ENCODE results near the gene PNCK. TPM values are rescaled to one million over a fixed set of nuclear protein-coding genes. Genes with fewer than 3 reads are reported as not detected.

The PNCK gene
- total RNA-seq, 1 donor from 2014 or later = 0.72 TPM

- Histone ChIP-seq H3K4me1 (no peaks in the 10 kb centered on the region), H3K36me3 (no peaks in the 10 kb centered on the region), H3K27ac (no peak overlapping the region), H3K27me3 (no peaks in the 10 kb centered on the region), H3K9me3 (no peaks in the 10 kb centered on the region), H3K4me3 (no peak overlapping the region)
- TF ChIP-seq CTCF (IDR thresholded peaks at IDR 0.05) = no peak
- intact Hi-C loops (cut with DNase I) = no loop called here
- DNase-seq (peak; percentile 39), ATAC-seq (no peak)
Observed at GRCh38 chrX:153633607-153634180, 39.9 kb downstream of the PNCK start.

DNA sequence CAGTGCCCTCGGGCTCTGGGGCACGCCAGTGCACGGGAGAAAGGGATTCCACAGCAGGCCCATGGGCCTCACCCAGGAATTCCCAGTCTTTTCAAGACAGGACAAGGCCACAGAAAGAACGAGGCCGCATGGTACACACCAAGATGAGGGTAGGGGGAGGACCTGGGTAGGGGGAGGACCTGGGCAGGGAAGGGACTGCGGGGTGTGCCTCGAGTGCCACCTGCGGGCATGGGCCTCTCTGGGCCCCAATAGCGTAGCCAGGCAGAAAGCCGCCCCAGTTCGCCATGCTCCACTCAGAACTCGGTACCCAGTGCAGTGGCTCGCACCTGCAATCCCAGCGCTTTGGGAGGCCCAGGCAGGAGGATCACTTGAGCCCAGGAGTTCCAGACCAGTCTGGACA, 40.6 kb downstream of the PNCK start:
- no peak for DNase-seq
- no peaks in the 10 kb centered on the region for H3K27me3 ChIP-seq

DNA sequence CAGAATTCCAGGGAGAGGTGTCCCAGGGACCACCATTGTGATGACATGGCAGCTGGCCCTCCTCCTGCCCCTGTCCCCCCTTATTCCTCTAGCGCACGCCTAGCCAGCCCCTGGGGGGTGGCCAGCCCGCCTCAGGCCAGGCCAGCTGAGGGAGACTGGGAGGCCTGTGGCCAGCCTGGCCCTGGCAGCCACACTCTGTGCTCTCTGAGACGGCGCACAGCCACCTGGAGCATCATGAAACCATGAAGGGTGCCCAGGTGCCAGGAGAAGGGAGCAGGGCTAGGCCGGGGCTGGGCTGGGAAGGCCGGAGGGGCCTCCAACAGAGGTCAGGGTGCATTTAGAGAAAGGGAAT, 41.0 kb downstream of the PNCK start:
- Histone ChIP-seq H3K27ac (no peak overlapping the region), H3K27me3 (no peaks in the 10 kb centered on the region), H3K9me3 (no peaks in the 10 kb centered on the region), H3K4me3 (no peak overlapping the region), H3K36me3 (no peaks in the 10 kb centered on the region), H3K4me1 (no peaks in the 10 kb centered on the region)
- TF ChIP-seq CTCF (IDR thresholded peaks at IDR 0.05) = no peak
- DNase-seq (no peak), ATAC-seq (no peak)
- intact Hi-C loops (cut with DNase I) = no loop called here

More for the DNA sequence above, 40.6 kb downstream of the PNCK start:
- intact Hi-C loops (cut with DNase I) = no loop called here
- ATAC-seq = no peak
- Histone ChIP-seq H3K9me3 (no peaks in the 10 kb centered on the region), H3K27ac (no peak overlapping the region), H3K36me3 (no peaks in the 10 kb centered on the region), H3K4me1 (no peaks in the 10 kb centered on the region), H3K4me3 (no peak overlapping the region)
- TF ChIP-seq CTCF (IDR thresholded peaks at IDR 0.05) = no peak

DNA sequence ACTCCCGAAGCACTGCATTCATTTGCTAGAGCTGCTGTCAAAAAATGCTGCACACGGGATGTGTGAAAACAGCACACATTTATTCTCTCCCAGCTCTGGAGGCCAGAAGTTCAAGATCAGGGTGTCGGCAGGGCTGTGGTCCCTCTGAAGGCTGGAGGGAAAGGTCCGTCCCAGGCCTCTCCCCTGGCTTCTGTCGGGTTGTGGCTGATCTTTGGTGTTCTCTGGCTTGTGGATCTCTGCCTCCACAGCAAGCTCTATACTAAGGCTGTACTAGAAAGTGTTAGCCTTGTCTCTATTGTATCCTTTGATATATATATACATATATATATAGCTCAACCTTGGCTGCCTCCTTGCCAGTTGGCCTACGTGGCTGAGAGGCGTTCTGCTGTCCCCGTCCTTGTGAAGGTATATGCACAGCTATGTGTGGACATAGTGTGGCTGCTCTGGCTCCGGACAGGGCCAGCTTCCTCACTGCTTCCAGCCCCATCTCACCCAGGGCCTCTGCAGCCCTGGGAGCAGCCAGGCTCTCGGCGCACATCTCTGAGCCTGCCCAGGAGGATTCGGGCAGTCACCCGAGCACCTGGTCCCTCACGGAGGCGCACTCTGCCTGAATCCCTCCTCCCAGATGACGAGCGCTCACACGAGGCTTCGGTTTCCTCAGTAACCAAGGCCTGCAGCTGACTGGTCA, 41.6 kb downstream of the PNCK start:
- intact Hi-C loops (cut with DNase I) = no loop called here
- no peak for TF ChIP-seq CTCF (IDR thresholded peaks at IDR 0.05)

DNA sequence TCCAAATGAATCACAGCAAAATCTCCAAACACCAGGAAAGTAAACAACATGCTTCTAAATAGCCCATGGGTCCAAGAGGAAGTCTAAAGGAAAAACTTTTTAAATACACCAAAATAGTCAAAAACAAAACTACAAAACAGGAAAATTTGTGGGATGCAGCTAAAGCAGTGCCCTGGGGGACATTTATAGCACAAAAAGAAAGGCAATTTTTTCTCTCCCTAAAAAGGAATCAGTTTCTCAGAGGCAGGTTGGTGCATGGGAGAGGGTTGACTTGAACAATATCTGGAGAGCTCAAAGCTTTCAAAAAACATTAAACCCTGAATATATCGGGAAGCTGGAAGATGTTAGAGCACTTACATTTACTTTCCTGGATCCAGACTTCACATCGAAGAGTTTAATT, 42.3 kb downstream of the PNCK start:
- no peak for ATAC-seq
- H3K27me3 ChIP-seq = no peaks in the 10 kb centered on the region
- no peak for TF ChIP-seq CTCF (IDR thresholded peaks at IDR 0.05)
- H3K27ac ChIP-seq = no peak overlapping the region
- DNase-seq = no peak
- no peak overlapping the region for H3K4me3 ChIP-seq
- H3K9me3 ChIP-seq = no peaks in the 10 kb centered on the region
- intact Hi-C loops (cut with DNase I) = no loop called here
- H3K36me3 ChIP-seq = no peaks in the 10 kb centered on the region
- H3K4me1 ChIP-seq = no peaks in the 10 kb centered on the region

More for the DNA sequence above, 41.6 kb downstream of the PNCK start:
- Histone ChIP-seq H3K4me3 (no peak overlapping the region), H3K4me1 (no peaks in the 10 kb centered on the region), H3K27ac (no peak overlapping the region), H3K27me3 (no peaks in the 10 kb centered on the region), H3K9me3 (no peaks in the 10 kb centered on the region), H3K36me3 (no peaks in the 10 kb centered on the region)
- ATAC-seq = no peak
- DNase-seq = no peak
